HepG2 (cell line): ENCODE results near the gene CYTH1. TPM values are rescaled to one million over a fixed set of nuclear protein-coding genes. Genes with fewer than 3 reads are reported as not detected.

Experiments used
- ATAC-seq: fragments of 200-7000 bp; cut with Tn5 transposase; 3 replicates; pipeline ENCODE4 v1.9.1; 2020; ENCODE audit warnings: mild to moderate bottlenecking, moderate library complexity
- Bru-seq: library from RNA; stranded (reverse); fragments of 400-500 nt; gene quantifications from one replicate; lab custom pipeline; 2021; lab: Mats Ljungman, UMichigan
- BruChase-seq, 2 experiments: library from RNA; stranded (reverse); fragments of 400-500 nt; gene quantifications; one replicate each; lab custom pipeline; 2021; lab: Mats Ljungman, UMichigan
- BruUV-seq: library from RNA; stranded (reverse); fragments of 400-500 nt; replicated peaks from 2 replicates; lab custom pipeline; 2021; lab: Mats Ljungman, UMichigan
- CTCF ChIA-PET: fragments of 300-600 bp; formaldehyde crosslinking; extraction: SDS; loops from one replicate; lab custom pipeline; 2021; ENCODE audit warnings: low total read pairs, inconsistent platforms, low intra/inter-chr PET ratio; lab: Yijun Ruan, JAX
- POLR2A ChIA-PET: fragments of 350-600 bp; sonication (Branson Sonifier 250); formaldehyde crosslinking; loops from one replicate; lab custom pipeline; 2020; ENCODE audit warnings: antibody characterized with exemption, inconsistent platforms; lab: Yijun Ruan, JAX
- DNase-seq: peaks from one replicate; pipeline ENCODE4 v3.0.0-alpha.2; 2015; ENCODE audit warnings: low spot score
- FAIRE-seq: peaks from 3 replicates; lab custom pipeline; 2011; peaks lifted over from hg19 to GRCh38; lab: Jason Lieb, UNC
- H2AFZ ChIP-seq: one replicate; pipeline ENCODE4 v1.6.1; 2011; ENCODE audit warnings: low read length, inconsistent platforms
- H3K27ac ChIP-seq: fragments of 300-600 bp; 3 replicates; pipeline ENCODE4 v1.8.0; 2011; ENCODE audit warnings: mixed run types, mild to moderate bottlenecking, mixed read lengths, low read length, inconsistent platforms; ENCODE audit not compliant: insufficient read depth; ENCODE audit errors: extremely low read length
- H3K27me3 ChIP-seq, 2 experiments: fragments of 200-600 bp in 1 of 2; 2 replicates in 1 of 2; 3 replicates in 1 of 2; pipeline versions ENCODE4 v1.6.0 to v1.8.0; 2011; ENCODE audit warnings: low read length in 2 of 2, mild to moderate bottlenecking in 2 of 2, moderate library complexity in 2 of 2, inconsistent platforms in 1 of 2; ENCODE audit not compliant: insufficient read depth in 2 of 2, control insufficient read depth in 1 of 2
- H3K36me3 ChIP-seq, 2 experiments: fragments of 200-600 bp in 1 of 2; replicated peaks in 1 of 2; 2 replicates in 1 of 2; 3 replicates in 1 of 2; pipeline versions ENCODE4 v1.5.1 to v1.8.0; 2011; ENCODE audit warnings: low read length in 2 of 2, inconsistent platforms in 1 of 2; ENCODE audit not compliant: insufficient read depth in 2 of 2, control insufficient read depth in 1 of 2
- H3K4me1 ChIP-seq: 2 replicates; pipeline ENCODE4 v1.5.1; 2012; ENCODE audit warnings: low read length, inconsistent platforms; ENCODE audit not compliant: insufficient read depth
- H3K4me2 ChIP-seq: 2 replicates; pipeline ENCODE4 v1.6.0; 2011; ENCODE audit warnings: low read depth, low read length, inconsistent platforms
- H3K4me3 ChIP-seq, 3 experiments: fragments of 200-600 bp in 1 of 3; sonication (generic), shearing (Covaris generic) in 1 of 3; replicated peaks in 1 of 3; 2 replicates each; pipeline ENCODE4 v1.5.1; 2011 to 2016; ENCODE audit warnings: low read length in 3 of 3, inconsistent platforms in 2 of 3, low read depth in 2 of 3, mild to moderate bottlenecking in 2 of 3, control low read depth in 1 of 3, mixed read lengths in 1 of 3; ENCODE audit not compliant: insufficient read depth in 1 of 3
- H3K79me2 ChIP-seq: one replicate; pipeline ENCODE4 v1.6.1; 2011; ENCODE audit warnings: low read length, inconsistent platforms; ENCODE audit not compliant: insufficient read depth
- H3K9ac ChIP-seq: 2 replicates; pipeline ENCODE4 v1.6.0; 2011; ENCODE audit warnings: mild to moderate bottlenecking, low read depth, low read length, inconsistent platforms; ENCODE audit not compliant: insufficient read depth
- H3K9me3 ChIP-seq: 2 replicates; pipeline ENCODE4 v1.5.1; 2012; ENCODE audit warnings: mild to moderate bottlenecking, low read length
- H4K20me1 ChIP-seq: 2 replicates; pipeline ENCODE4 v1.6.0; 2011; ENCODE audit warnings: inconsistent platforms, mild to moderate bottlenecking, low read length, moderate library complexity; ENCODE audit not compliant: insufficient read depth
- AFF4 ChIP-seq: sonication (generic); formaldehyde crosslinking; IDR thresholded peaks from 2 replicates; pipeline ENCODE4 v1.4.0; 2020; ENCODE audit warnings: missing genetic modification reagents
- AGO1 ChIP-seq: fragments of 200-400 bp; formaldehyde crosslinking; IDR thresholded peaks from 2 replicates; pipeline ENCODE4 v1.6.1; 2017; ENCODE audit warnings: mild to moderate bottlenecking, low read depth, low read length, moderate library complexity; ENCODE audit not compliant: poor library complexity, severe bottlenecking
- HNRNPK ChIP-seq: fragments of 200-400 bp; formaldehyde crosslinking; IDR thresholded peaks from 2 replicates; pipeline ENCODE4 v1.6.1; 2018; ENCODE audit warnings: low read length, low read depth, moderate library complexity, mild to moderate bottlenecking; ENCODE audit not compliant: poor library complexity, severe bottlenecking
- IKZF4 ChIP-seq: sonication (generic); formaldehyde crosslinking; IDR thresholded peaks from 2 replicates; pipeline ENCODE4 v1.5.1; 2020; ENCODE audit warnings: borderline replicate concordance, mild to moderate bottlenecking, low read depth, missing genetic modification reagents; ENCODE audit errors: not compliant biosample characterization
- PHF8 ChIP-seq: sonication (generic); formaldehyde crosslinking; IDR thresholded peaks from 2 replicates; pipeline ENCODE4 v1.5.0; 2020; ENCODE audit warnings: missing genetic modification reagents
- PLRG1 ChIP-seq: fragments of 450-650 bp; conservative IDR thresholded peaks from 2 replicates; pipeline ENCODE4 v1.6.1; 2016
- RBFOX2 ChIP-seq: fragments of 200-400 bp; formaldehyde crosslinking; IDR thresholded peaks from 2 replicates; pipeline ENCODE4 v1.6.1; 2017; ENCODE audit warnings: low read depth, mild to moderate bottlenecking, low read length
- SRY ChIP-seq: sonication (generic); formaldehyde crosslinking; IDR thresholded peaks from 2 replicates; pipeline ENCODE4 v1.8.0; 2022; ENCODE audit warnings: mild to moderate bottlenecking, missing genetic modification reagents
- TAF1 ChIP-seq: sonication (generic); formaldehyde crosslinking; IDR thresholded peaks from 2 replicates; pipeline ENCODE4 v1.4.0; 2020; ENCODE audit warnings: missing genetic modification reagents
- TCF12 ChIP-seq, 2 experiments: fragments of 450-650 bp in 1 of 2; sonication (generic) in 1 of 2; formaldehyde crosslinking in 1 of 2; IDR thresholded peaks; 2 replicates each; pipeline versions ENCODE4 v1.6.1 to v1.8.0; 2017 to 2022; ENCODE audit warnings: antibody characterized with exemption in 1 of 2, mild to moderate bottlenecking in 1 of 2, missing genetic modification reagents in 1 of 2, moderate library complexity in 1 of 2
- TOPORS ChIP-seq: sonication (generic); formaldehyde crosslinking; IDR thresholded peaks from 2 replicates; pipeline ENCODE4 v1.8.0; 2023; ENCODE audit warnings: mild to moderate bottlenecking, missing genetic modification reagents
- ZNF598 ChIP-seq: sonication (generic); formaldehyde crosslinking; IDR thresholded peaks from 2 replicates; pipeline ENCODE4 v1.5.1; 2020; ENCODE audit warnings: mild to moderate bottlenecking, missing genetic modification reagents, borderline replicate concordance
- ZSCAN12 ChIP-seq: sonication (generic); formaldehyde crosslinking; IDR thresholded peaks from 2 replicates; pipeline ENCODE4 v1.9.0; 2021; ENCODE audit warnings: mild to moderate bottlenecking, missing genetic modification reagents
- WGBS: methylation state at CpG from one replicate; pipeline ENCODE4 v1.1.6; 2017; ENCODE audit warnings: low lambda C conversion rate; 5-methylcytosine and 5-hydroxymethylcytosine counted together
- in situ Hi-C: cut with HindIII; loops from 2 replicates; pipeline ENCODE4 v1.10.0; 2017; ENCODE audit warnings: low pct_unique_long_range_greater_than_20kb; ENCODE audit not compliant: extremely low pct_ligation_motif_present
- intact Hi-C: fragments of 100-400 bp; cut with micrococcal nuclease; formaldehyde crosslinking; loops from one replicate; pipeline ENCODE4 v1.10.0; 2022; ENCODE audit not compliant: unreplicated experiment
- long read RNA-seq, 2 experiments: library from RNA in 1 of 2; library from polyadenylated mRNA in 1 of 2; stranded (forward) in 1 of 2; unstranded in 1 of 2; transcript quantifications; one replicate each; pipeline ENCODE4 v2.0.0, GENCODE V29; 2019 to 2022
- polyA minus RNA-seq, 3 experiments: library from RNA; depleted of rRNA, polyadenylated mRNA; stranded (reverse); fragments of >200 nt; gene quantifications; 2 replicates each; pipeline ENCODE4 v1.2.3, GENCODE V29; 2011; ENCODE audit warnings: low replicate concordance in 1 of 3
- polyA plus RNA-seq, 8 experiments: library from polyadenylated mRNA; depleted of rRNA in 3 of 8; stranded (reverse) in 7 of 8; unstranded in 1 of 8; fragments of >200 nt; fragmentation: Illumina TruSeq in 4 of 8; extraction: Trizol in 4 of 8; gene quantifications; 2 replicates each; pipeline versions ENCODE4 v1.2.1 to v1.2.3, GENCODE V29; 2011 to 2016; ENCODE audit warnings: low read depth in 4 of 8, missing spikeins in 1 of 8, mixed read lengths in 1 of 8; ENCODE audit not compliant: insufficient read depth in 1 of 8
- total RNA-seq, 5 experiments: library from RNA; depleted of rRNA; stranded (reverse); fragments of >200 nt; fragmentation: Illumina TruSeq; extraction: Trizol; gene quantifications; 2 replicates each; pipeline ENCODE4 v1.2.3, GENCODE V29; 2016; ENCODE audit warnings: low read depth in 1 of 5

CYTH1 gene, protein sequence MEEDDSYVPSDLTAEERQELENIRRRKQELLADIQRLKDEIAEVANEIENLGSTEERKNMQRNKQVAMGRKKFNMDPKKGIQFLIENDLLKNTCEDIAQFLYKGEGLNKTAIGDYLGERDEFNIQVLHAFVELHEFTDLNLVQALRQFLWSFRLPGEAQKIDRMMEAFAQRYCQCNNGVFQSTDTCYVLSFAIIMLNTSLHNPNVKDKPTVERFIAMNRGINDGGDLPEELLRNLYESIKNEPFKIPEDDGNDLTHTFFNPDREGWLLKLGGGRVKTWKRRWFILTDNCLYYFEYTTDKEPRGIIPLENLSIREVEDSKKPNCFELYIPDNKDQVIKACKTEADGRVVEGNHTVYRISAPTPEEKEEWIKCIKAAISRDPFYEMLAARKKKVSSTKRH
- total RNA-seq (2016; rRNA removed; fragmentation: Illumina TruSeq; extraction: Trizol) (20.1 and 21.3 TPM in 2 replicates), polyA plus RNA-seq (2011; rRNA removed) (48.9 and 66.5 TPM in 2 replicates), polyA minus RNA-seq (2011; rRNA and poly(A)+ RNA removed; ENCODE audit: low replicate concordance) (20.1 and 43.0 TPM in 2 replicates), Bru-seq, nascent RNA (percentile 73 among the genes with signal in this experiment), BruChase-seq, experiment 1, labeled RNA remaining after a 6-hour chase (percentile 79 among the genes with signal in this experiment), BruChase-seq, experiment 2, labeled RNA remaining after a 2-hour chase (percentile 81 among the genes with signal in this experiment)
- total RNA-seq (2016; cell fraction: cytosol; rRNA removed; fragmentation: Illumina TruSeq; extraction: Trizol; ENCODE audit: low read depth): 4.6 and 4.8 TPM in 2 replicates
- 20.2 and 20.6 TPM in 2 replicates for total RNA-seq (2016; cell fraction: insoluble cytoplasmic fraction; rRNA removed; fragmentation: Illumina TruSeq; extraction: Trizol)
- total RNA-seq (2016; cell fraction: membrane; rRNA removed; fragmentation: Illumina TruSeq; extraction: Trizol): 12.9 and 13.2 TPM in 2 replicates
- 21.3 and 24.7 TPM in 2 replicates for total RNA-seq (2016; cell fraction: nucleus; rRNA removed; fragmentation: Illumina TruSeq; extraction: Trizol)
- 36.2 and 36.3 TPM in 2 replicates for polyA plus RNA-seq (2011; cell fraction: cytosol; rRNA removed)
- polyA plus RNA-seq (2011; cell fraction: nucleus; rRNA removed): 233 and 263 TPM in 2 replicates
- 33.2 and 38.1 TPM in 2 replicates for polyA plus RNA-seq (2012)
- 2.0 TPM in 2 replicates for polyA plus RNA-seq (2016; cell fraction: cytosol; fragmentation: Illumina TruSeq; extraction: Trizol; ENCODE audit: low read depth)
- polyA plus RNA-seq (2016; cell fraction: insoluble cytoplasmic fraction; fragmentation: Illumina TruSeq; extraction: Trizol; ENCODE audit: low read depth): 22.9 and 27.1 TPM in 2 replicates
- 7.5 and 8.2 TPM in 2 replicates for polyA plus RNA-seq (2016; cell fraction: membrane; fragmentation: Illumina TruSeq; extraction: Trizol; ENCODE audit: low read depth)
- 48.3 and 49.0 TPM in 2 replicates for polyA plus RNA-seq (2016; cell fraction: nucleus; fragmentation: Illumina TruSeq; extraction: Trizol; ENCODE audit: insufficient read depth, low read depth)
- 16.4 and 17.8 TPM in 2 replicates for polyA minus RNA-seq (2011; cell fraction: cytosol; rRNA and poly(A)+ RNA removed)
- polyA minus RNA-seq (2011; cell fraction: nucleus; rRNA and poly(A)+ RNA removed): 66.4 and 72.6 TPM in 2 replicates
- long read RNA-seq, experiment 1, full-length matches to known transcripts: 18 of 19 reads
- long read RNA-seq, experiment 1, partial matches to known transcripts: 1 of 19 reads
- long read RNA-seq, experiment 1, other reads (novel, unspliced or antisense): 0 of 19 reads
- long read RNA-seq, experiment 2, full-length matches to known transcripts: 24 of 31 reads
- long read RNA-seq, experiment 2, partial matches to known transcripts: 1 of 31 reads
- long read RNA-seq, experiment 2, other reads (novel, unspliced or antisense): 6 of 31 reads

- no peaks in the 10 kb centered on the region for H3K36me3 ChIP-seq
- peak within 1 kb of the TSS; percentile 95 for H3K9ac ChIP-seq
- in situ Hi-C loops (no loop called here), intact Hi-C loops (loop anchor here (5.0 kb wide), 1 partner anchor 35 kb away; no protein-coding TSS in a partner anchor)
- H3K79me2 ChIP-seq: peaks cover 41% of the 10 kb centered on the region
- ATAC-seq (peak; percentile 17), FAIRE-seq (no peak), DNase-seq (no peak)
- H3K4me3 ChIP-seq: peak within 1 kb of the TSS; percentile 70 to 98 (median 93)
- POLR2A ChIA-PET: interaction anchor here (1.0 kb wide), 1 partner anchor 60 kb away, joined by 3 read pairs; no protein-coding TSS in a partner anchor
- no peaks in the 10 kb centered on the region for H3K9me3 ChIP-seq
- CTCF ChIA-PET: no interaction called here
- BruUV-seq: no TSS peak
- H3K4me1 ChIP-seq: peaks cover 62% of the 10 kb centered on the region
- H2AFZ ChIP-seq: no peak within 1 kb of the TSS
- H4K20me1 ChIP-seq: peaks cover 16% of the 10 kb centered on the region
- WGBS: 1% methylated on average over 28 of the region's 64 CpGs
- no peaks in the 10 kb centered on the region; a peak in 1 of 5 replicates for H3K27me3 ChIP-seq
- peak within 1 kb of the TSS; percentile 89 for H3K27ac ChIP-seq
- H3K4me2 ChIP-seq: peak within 1 kb of the TSS; percentile 81
- 0 out of 2 replicates have a peak, but pooled peaks have one; percentile 49 for TF ChIP-seq RBFOX2
- TF ChIP-seq ZNF598: no peak
- TF ChIP-seq TAF1: peak; percentile 21; the same call in 1 of the 2 replicates
- peak; percentile 68 for TF ChIP-seq PHF8 (CRISPR knock-in tag)
- no peak for TF ChIP-seq PLRG1
- 0 out of 2 replicates have a peak, but pooled peaks have one; percentile 60 for TF ChIP-seq TOPORS (CRISPR knock-in tag)
- TF ChIP-seq ZSCAN12 (CRISPR knock-in tag): no peak
- no peak for TF ChIP-seq AFF4 (CRISPR knock-in tag)
- no peak for TF ChIP-seq HNRNPK
- no peak for TF ChIP-seq IKZF4
- peak; percentile 63; the same call in 1 of the 2 replicates for TF ChIP-seq SRY (CRISPR knock-in tag)
- TF ChIP-seq AGO1: peak; percentile 2
- no peak for TF ChIP-seq TCF12 (IDR thresholded peaks at IDR 0.05)
- no peak for TF ChIP-seq TCF12 (CRISPR knock-in tag; IDR thresholded peaks at IDR 0.05)
Measured at GRCh38 chr17:78781893-78782304, at the start of gene CYTH1. TSS of gene CYTH1 (minus strand) at chr17:78782273. CDS start at chr17:78782223, 50 bp downstream.
